ENCODE results near the gene GAS2L3. TPM values are rescaled to one million over a fixed set of nuclear protein-coding genes. Genes with fewer than 3 reads are reported as not detected.

The GAS2L3 gene
- total RNA-seq, 2 experiments from 2014 or later, result 13.5 to 21.5 TPM

GRCh38 chr12:100534625-100535227, 38.8 kb upstream of the GAS2L3 start:
- CTCF ChIA-PET (ENCODE audit: unreplicated experiment), result no interaction called here
- no peaks in the 10 kb centered on the region for H3K79me2 ChIP-seq (ENCODE audit: insufficient read depth, low read depth, low read length)
- no TSS peak for BruUV-seq (replicated peaks)
- no peaks in the 10 kb centered on the region for H3K36me3 ChIP-seq (ENCODE audit: insufficient read depth, low read length)
- POLR2A ChIA-PET, result no interaction called here
- intact Hi-C loops (cut with micrococcal nuclease; ENCODE audit: unreplicated experiment), result no loop called here
- no peaks in the 10 kb centered on the region for H3K9me2 ChIP-seq (ENCODE audit: insufficient read depth, low read length)
- no peaks in the 10 kb centered on the region for H3K9me3 ChIP-seq (ENCODE audit: low read length)
- no peaks in the 10 kb centered on the region for H3K4me1 ChIP-seq (ENCODE audit: insufficient read depth, low read length, poor library complexity, severe bottlenecking)
- no peaks in the 10 kb centered on the region for H4K20me1 ChIP-seq (ENCODE audit: insufficient read depth, low read length)
- no peak for DNase-seq (ENCODE audit: low spot score)
- H3K4me2 ChIP-seq (ENCODE audit: low read length), result no peak overlapping the region
- H3K27ac ChIP-seq (ENCODE audit: low read depth, low read length, poor library complexity, severe bottlenecking), result no peak overlapping the region
- no peak for TF ChIP-seq EZH2phosphoT487 (IDR thresholded peaks at IDR 0.05; ENCODE audit: borderline replicate concordance, low read depth, low read length)
- TF ChIP-seq, protein P1, sequence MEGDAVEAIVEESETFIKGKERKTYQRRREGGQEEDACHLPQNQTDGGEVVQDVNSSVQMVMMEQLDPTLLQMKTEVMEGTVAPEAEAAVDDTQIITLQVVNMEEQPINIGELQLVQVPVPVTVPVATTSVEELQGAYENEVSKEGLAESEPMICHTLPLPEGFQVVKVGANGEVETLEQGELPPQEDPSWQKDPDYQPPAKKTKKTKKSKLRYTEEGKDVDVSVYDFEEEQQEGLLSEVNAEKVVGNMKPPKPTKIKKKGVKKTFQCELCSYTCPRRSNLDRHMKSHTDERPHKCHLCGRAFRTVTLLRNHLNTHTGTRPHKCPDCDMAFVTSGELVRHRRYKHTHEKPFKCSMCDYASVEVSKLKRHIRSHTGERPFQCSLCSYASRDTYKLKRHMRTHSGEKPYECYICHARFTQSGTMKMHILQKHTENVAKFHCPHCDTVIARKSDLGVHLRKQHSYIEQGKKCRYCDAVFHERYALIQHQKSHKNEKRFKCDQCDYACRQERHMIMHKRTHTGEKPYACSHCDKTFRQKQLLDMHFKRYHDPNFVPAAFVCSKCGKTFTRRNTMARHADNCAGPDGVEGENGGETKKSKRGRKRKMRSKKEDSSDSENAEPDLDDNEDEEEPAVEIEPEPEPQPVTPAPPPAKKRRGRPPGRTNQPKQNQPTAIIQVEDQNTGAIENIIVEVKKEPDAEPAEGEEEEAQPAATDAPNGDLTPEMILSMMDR (conservative IDR thresholded peaks at IDR 0.05; ENCODE audit: low read length), result no peak
- H2AFZ ChIP-seq (ENCODE audit: low read length), result no peak overlapping the region
- H3K4me3 ChIP-seq (ENCODE audit: low read depth, low read length, poor library complexity, severe bottlenecking), result no peak overlapping the region

GRCh38 chr12:100539202-100539601, 34.3 kb upstream of the GAS2L3 start:
- CTCF ChIA-PET (ENCODE audit: unreplicated experiment), result no interaction called here
- Histone ChIP-seq H3K79me2 (ENCODE audit: insufficient read depth, low read depth, low read length) (no peaks in the 10 kb centered on the region), H3K9me3 (ENCODE audit: low read length) (no peaks in the 10 kb centered on the region), H4K20me1 (ENCODE audit: insufficient read depth, low read length) (no peaks in the 10 kb centered on the region), H3K4me1 (ENCODE audit: insufficient read depth, low read length, poor library complexity, severe bottlenecking) (no peaks in the 10 kb centered on the region), H3K27ac (ENCODE audit: low read depth, low read length, poor library complexity, severe bottlenecking) (no peak overlapping the region), H2AFZ (ENCODE audit: low read length) (no peak overlapping the region), H3K4me3 (ENCODE audit: low read depth, low read length, poor library complexity, severe bottlenecking) (no peak overlapping the region), H3K36me3 (ENCODE audit: insufficient read depth, low read length) (no peaks in the 10 kb centered on the region), H3K9me2 (ENCODE audit: insufficient read depth, low read length) (no peaks in the 10 kb centered on the region), H3K4me2 (ENCODE audit: low read length) (no peak overlapping the region)
- BruUV-seq (replicated peaks), result no TSS peak
- intact Hi-C loops (cut with micrococcal nuclease; ENCODE audit: unreplicated experiment), result no loop called here
- POLR2A ChIA-PET, result no interaction called here
- DNase-seq (ENCODE audit: low spot score), result peak; percentile 15
- no peak for TF ChIP-seq EZH2phosphoT487 (IDR thresholded peaks at IDR 0.05; ENCODE audit: borderline replicate concordance, low read depth, low read length)

- no TSS peak for BruUV-seq (replicated peaks)
- Histone ChIP-seq H3K9me2 (ENCODE audit: insufficient read depth, low read length) (no peaks in the 10 kb centered on the region), H3K27ac (ENCODE audit: low read depth, low read length, poor library complexity, severe bottlenecking) (no peak overlapping the region), H3K4me1 (ENCODE audit: insufficient read depth, low read length, poor library complexity, severe bottlenecking) (no peaks in the 10 kb centered on the region), H4K20me1 (ENCODE audit: insufficient read depth, low read length) (no peaks in the 10 kb centered on the region), H3K79me2 (ENCODE audit: insufficient read depth, low read depth, low read length) (no peaks in the 10 kb centered on the region), H2AFZ (ENCODE audit: low read length) (no peak overlapping the region), H3K4me3 (ENCODE audit: low read depth, low read length, poor library complexity, severe bottlenecking) (no peak overlapping the region), H3K9me3 (ENCODE audit: low read length) (no peaks in the 10 kb centered on the region), H3K36me3 (ENCODE audit: insufficient read depth, low read length) (no peaks in the 10 kb centered on the region), H3K4me2 (ENCODE audit: low read length) (no peak overlapping the region)
- CTCF ChIA-PET (ENCODE audit: unreplicated experiment), result no interaction called here
- intact Hi-C loops (cut with micrococcal nuclease; ENCODE audit: unreplicated experiment), result no loop called here
- POLR2A ChIA-PET, result no interaction called here
- DNase-seq (ENCODE audit: low spot score), result no peak
- TF ChIP-seq EZH2phosphoT487 (IDR thresholded peaks at IDR 0.05; ENCODE audit: borderline replicate concordance, low read depth, low read length), result no peak
- TF ChIP-seq, protein P1 (conservative IDR thresholded peaks at IDR 0.05; ENCODE audit: low read length), result no peak
These were observed 29.3 kb upstream of the GAS2L3 start for GRCh38 chr12:100544165-100544564.

Measured in OCI-LY7 (cell line).